ENCODE measurements around the gene UNC50.
"Not testable (repeated sequence)": the region's sequence is repeated elsewhere in the genome, so short reads cannot be mapped to it uniquely, and the experiment has no call there.

Gene UNC50

DNA sequence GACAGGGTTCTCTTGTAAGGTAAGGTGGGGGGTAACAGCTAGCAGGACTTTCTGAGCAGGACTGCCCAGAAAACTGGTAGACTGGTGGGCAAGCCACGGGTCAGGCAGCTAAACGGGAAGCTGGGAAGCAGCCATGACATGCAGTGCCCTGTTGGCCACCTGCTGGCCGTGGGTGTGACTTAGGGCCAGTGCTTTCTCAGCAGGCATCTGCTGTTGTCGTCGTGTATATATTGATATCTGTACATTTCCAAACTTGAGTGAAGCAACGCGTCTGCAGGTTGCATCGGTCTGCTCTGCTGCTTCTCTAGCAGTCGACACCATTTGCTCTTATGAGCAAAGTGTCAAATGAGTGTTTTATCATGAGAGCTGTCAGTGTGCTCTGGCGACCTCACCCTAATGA lies 31.1 kb upstream of the UNC50 start:
- no peak for DNase-seq

DNA sequence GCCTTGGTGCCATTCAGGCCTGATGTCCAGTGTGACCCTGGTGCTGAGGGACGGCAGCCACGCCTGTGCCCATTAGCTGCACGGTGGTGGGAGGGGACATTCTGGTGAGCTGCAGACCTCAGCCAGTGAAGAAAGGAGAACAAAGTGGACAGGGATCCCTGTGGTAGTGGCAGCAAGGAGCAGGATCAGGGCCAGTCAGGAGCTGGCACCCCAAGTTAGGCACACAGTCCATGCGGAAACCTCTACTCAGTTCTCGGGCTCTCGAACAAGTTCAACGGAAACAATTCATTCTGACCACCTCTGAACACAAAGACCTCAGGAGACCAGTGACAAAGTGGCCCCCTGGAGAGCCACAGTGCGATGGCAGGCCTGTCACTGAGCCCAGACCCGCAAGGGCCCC lies 30.2 kb upstream of the UNC50 start:
- DNase-seq = no peak

DNA sequence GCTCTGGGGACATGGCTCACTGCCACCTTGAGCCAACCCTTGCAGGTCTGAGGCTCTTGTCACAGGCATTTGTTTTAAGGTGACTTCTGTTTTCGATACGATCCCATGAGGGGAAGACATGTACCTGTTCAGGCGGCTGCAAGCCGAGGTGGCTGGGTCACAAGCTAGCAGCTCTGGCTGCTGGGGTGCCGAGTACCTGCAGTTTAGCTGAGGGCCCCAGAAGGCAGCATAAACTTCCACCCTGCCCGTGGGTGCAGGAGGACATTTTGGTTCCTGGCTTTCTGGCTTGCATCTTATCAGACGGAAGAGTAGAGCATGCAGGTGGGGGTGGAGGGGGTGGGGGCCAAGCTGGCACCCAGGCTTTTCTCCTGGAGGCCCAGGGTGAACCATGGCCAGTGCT lies 28.5 kb upstream of the UNC50 start:
- DNase-seq = no peak

DNA sequence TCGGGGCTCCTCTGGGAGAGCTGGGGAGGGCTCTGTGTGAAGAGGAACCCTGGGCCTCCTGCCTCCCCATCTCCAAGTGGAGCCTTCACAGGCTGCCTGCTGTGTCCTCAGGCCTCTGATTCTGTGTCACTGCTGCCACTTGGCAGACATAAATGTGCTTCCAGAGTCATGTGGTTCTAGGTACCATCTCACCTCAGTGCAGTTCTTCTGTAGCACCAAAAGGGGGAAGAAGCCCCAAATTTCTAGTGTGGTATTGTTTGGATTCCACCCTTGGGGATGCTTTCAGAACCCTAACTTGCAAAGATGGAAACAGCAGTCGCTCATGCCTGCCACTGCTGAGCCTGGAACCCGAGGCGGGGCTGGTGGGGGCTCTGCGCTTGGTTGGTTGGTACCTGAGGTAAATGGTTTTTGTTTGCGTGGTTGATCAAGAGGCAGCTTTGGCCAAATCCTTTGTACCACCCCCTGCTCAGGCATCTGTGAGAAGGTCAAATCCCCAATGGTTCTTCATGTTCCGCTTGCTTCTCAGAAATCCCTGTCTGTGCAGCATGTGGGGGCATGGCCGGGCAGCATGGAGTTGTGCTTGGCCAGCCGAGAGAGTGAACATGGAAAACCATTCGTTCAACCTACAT lies 27.6 kb upstream of the UNC50 start:
- DNase-seq = no peak

DNA sequence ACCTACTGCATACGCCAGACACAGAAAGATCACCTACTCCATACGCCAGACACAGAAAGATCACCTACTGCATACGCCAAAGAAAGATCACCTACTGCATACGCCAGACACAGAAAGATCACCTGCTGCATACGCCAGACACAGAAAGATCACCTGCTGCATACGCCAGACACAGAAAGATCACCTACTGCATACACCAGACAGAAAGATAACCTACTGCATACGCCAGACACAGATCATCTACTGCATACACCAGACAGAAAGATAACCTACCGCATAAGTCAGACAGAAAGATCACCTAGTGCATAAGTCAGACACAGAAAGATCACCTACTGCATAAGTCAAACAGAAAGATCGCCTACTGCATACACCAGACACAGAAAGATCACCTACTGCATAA lies 25.9 kb upstream of the UNC50 start:
- DNase-seq = no peak

DNA sequence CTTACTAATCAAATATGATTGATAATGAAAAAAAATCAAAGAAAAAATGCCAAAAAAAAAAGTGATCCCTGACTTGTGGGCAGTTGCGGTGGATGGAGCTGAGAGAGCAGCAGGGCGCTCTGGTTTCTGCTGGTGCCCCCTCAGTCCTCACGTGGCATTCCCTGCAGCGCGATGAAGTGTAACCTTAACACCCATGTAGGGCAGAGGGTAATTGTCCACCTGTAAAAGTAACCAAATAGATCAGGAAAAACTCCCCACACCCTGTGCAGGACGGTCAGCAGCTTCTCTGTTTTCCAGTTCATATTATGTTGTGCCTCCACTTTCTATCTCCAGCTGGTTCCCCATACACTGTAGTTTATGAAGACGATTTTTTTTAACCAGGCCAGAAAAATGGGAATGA lies 25.1 kb upstream of the UNC50 start:
- DNase-seq = no peak

DNA sequence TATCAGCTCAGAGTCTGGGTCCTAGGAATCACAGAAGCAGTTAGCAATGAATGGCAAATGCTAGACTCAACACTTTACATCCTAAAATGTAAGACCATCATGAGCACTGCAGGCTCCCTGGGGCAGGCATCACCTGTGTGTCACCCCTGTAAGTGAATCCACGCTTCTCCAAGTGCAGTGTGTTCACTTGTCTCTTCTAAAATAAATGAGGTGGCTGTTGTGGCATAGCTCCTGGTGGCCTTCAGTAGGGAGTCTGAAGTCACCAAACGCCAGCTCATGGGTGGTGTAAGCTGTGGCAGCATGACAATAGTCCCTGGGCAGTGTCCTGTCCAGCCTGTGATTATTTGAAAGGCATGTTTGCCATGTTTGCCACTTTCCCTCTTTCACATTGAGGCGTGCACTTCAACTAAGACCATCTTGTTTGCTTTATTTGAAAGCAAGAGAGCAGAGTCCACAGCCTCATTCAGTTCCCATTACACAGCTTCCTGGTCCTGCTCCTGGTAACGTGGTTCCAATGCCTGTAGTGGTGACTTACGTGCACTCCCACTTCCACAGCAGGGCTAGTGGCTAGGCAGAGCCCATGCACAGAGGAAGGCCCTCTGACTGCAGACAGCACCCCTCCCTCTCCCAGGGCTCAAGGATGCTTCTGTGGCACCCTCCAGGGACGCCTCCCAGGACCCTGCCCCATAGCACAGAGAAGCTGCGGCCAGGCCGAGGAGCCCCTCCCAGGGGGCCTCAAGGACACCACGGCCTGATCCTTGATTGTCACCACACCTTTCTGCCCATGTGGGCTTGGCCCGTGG lies 24.4 kb upstream of the UNC50 start:
- no peak for DNase-seq

DNA sequence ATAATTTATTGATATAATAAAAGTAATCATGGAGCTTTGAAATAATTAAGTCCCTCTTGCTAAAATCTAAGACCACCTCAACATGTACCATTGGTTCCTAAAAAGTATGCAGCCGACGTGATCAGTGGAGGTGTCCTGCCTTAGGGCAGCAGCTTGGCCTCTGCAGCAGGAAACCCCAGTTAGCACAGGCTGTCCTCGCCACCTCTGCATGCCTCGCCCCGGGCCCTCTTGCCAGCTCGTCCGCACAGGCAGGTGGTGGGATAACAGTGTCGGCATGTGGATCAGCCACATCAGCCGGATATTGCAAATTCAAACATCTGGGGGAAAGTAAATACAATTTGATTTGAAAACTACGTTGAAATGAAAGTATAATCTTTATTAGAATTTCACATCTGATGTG lies 23.0 kb upstream of the UNC50 start:
- no peak for DNase-seq

DNA sequence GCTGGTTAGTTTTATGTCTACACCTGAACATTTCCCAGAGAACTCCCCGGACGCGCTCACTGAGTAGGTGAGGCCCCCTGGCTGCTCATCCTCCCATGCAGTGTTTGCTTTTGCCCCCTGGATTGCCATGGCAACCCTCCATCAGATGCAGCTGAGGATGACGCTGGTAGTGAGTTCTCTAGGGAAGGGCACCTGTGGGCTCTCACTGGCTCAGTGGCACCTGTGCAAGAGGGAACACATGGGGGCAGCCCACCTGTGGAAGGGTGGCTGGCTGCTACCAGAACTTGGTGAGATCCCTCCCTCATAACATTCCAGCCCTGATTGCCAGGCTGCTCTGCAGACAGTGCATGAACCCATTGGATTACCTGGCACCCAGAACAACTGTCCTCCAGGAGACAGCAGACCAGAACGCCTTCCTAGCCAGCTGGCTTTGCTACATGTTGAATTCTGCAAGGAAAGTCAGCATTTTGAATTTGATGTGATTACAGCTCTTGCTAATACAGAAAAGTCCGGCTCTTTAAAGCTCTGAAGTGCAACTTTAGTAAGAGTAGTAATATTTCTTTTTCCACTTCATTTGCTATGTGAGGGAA lies 21.7 kb upstream of the UNC50 start:
- DNase-seq = no peak

DNA sequence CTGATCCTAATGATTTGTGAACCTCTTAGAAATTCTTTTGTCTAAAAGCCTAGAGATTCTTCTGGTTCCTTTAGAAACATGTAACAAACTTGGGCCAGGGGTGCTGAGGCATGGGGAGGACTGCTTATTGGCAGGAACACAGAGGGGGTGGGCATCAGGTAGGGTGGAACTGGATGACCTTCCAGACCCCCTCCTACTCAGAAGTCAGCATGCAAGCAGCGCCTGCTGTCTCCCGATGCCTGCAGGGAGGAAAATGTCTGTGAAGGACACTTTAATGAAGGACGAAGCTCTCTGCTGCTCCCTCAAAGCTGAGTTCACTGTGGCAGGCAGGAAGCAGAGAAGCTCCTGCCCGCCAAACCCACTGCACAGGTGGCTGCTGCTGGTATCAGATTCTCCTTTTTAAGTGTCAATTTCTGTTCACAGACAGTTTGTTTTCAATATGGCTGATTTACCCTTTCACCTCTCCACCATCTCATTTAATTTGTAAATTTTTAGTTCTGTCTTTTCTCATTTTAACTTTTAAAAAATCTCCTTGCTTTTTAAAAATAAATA lies 19.4 kb upstream of the UNC50 start:
- DNase-seq = no peak

DNA sequence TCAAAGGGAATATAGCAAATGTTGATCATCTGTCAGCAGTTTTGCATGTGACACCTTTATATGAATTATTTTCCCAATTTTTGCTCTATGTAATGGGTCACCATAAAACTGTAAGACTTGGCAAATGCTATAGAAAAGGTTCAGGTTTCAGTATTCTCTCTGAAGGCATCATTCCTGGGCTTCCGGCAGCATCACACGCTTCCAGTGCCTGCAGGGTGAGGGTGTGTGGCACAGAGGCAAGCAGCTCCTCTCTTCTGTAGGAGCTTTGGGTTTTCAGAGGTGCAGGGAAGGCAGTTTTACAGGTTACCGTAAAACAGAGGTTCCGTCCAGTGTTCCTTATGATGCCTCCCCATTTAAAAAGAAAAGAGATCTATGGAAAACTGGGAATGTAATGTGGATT lies 18.9 kb upstream of the UNC50 start:
- no peak for DNase-seq

DNA sequence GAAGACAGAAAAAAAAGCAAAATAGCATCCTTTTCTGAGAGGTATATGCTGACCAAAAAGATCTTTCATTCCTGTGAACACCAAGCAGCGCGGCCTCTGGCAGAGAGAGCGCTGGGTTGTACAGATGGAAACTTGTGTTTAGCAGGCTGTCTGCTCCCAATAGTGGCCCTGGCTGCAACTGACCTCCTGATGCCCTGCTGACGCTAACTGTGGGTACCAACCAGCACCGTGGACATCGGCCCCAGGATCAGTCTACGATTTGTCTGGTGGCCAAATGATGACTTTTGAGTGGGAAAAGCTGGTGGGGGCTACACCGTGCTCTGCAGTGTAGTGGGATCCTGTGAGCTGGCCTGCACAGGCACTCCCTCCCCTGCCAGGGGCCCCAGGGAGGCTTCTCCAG lies 15.8 kb upstream of the UNC50 start:
- DNase-seq = no peak

DNA sequence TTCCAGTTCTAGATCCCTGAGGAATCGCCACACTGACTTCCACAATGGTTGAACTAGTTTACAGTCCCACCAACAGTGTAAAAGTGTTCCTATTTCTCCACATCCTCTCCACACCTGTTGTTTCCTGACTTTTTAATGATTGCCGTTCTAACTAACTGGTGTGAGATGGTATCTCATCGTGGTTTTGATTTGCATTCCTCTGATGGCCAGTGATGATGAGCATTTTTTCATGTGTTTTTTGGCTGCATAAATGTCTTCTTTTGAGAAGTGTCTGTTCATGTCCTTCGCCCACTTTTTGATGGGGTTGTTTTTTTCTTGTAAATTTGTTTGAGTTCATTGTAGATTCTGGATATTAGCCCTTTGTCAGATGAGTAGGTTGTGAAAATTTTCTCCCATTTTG lies 13.7 kb upstream of the UNC50 start:
- DNase-seq = not testable (repeated sequence)

DNA sequence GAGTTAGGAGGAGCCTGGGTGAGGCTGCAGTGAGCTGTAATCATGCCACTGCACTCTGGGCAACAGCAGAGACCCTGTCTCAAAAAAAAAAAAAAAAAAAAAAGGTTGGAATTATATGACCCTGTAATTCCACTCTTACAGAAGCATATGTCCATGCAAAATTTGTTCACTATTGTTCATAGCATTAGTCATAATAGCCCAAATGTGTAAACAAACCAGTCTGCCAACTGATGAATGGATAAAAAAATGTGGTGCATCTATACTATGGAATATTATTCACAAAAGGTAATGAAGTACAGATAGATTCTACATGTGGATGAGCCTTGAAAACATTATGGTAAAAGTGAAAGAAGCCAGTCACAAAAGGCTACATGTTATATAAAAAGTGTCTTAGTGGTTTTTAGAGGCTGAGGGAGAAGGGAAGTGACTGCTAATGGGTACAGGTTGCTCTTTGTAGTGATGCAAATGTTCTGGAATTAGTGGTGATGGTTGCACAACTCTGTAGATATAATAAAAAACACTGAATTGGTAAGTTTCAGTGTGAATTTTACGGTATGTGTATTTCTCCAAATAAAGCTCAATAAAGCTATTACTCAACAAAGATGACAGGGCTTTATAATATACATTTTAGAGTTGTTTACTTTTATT lies 9.5 kb upstream of the UNC50 start:
- DNase-seq = no peak

DNA sequence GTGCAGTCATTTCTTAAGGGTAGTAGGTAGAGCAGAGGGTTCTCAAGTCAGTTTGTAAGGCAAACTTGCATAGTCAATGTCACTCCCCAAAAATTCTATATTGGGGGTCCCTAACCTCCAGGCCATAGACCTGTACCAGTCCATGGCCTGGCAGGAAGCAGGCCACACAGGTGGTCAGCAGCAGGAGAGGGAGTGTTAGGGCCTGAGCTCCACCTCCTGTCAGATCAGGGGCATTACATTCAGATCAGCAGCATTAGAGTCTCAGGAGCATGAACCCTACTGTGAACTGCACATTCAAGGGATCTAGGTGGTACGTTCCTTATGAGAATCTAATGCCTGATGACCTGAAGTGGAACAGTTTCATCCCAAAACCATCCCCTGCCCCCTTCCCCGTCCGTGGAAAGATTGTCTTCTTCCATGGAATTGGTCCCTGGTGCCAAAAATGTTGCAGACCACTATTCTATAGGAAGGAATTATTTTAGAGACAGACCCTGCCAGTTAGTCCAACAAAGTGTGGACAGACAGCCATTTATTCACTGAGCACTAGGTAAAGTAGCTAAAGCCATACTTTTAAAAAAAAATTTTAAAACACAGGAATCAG lies 6.8 kb upstream of the UNC50 start:
- DNase-seq = peak; percentile 51

DNA sequence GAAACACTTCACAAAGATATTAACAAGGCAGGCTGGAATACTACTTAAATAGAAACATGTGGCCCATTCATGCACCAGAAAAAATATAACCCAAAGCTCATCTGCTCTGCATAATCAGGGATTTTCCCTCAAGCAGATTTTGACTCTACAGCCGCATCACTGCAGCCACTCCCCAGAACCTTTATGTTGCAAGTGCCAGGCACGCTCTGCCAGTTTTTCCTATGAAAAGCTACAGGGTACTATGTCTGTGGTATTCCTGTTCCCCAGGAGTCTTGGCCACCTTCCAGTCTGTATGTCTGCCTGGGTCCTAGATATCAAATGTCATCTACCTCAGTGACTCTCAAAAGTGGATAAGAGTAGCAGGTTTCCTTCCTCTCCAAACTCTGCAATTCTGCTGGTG lies 3.8 kb upstream of the UNC50 start:
- no peak for DNase-seq

DNA sequence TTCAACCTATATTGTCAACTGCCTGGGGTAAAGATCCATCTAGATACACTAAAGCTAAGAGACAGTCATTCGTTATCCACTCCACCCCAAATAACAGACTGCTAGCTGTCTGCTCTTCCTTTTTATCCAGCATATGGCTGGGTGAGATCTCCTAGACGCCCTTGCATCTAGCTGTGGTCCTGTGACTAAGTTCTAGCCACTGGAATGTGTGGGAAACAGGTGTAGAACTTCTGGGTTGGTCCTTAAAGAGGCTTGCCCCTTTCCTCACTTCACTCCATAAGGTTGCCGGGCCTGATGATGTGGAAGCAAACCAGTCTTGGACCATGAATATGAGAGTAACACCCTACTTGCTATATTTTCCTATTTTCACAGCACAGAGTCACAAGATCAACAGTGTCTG lies 3.3 kb upstream of the UNC50 start:
- no peak for DNase-seq

DNA sequence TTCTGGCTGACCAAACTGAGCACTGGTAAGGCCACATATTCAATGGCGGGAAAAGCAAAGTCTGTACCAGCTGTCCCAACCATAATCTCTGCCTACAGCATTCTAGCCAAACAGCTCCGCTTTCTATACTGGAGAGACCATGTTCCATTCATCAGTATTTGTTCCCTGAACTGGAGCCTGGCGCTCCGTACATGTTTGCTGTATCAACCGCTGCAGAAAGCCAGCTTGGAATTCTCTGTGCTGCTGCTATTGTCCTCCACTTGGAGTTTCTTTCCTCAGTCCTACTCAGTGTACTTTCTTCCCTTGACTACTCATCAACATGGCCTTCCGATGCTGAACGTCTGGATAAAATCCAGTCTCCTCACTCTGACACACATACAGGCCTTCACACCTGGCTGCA lies 2.0 kb upstream of the UNC50 start:
- no peak for DNase-seq

DNA sequence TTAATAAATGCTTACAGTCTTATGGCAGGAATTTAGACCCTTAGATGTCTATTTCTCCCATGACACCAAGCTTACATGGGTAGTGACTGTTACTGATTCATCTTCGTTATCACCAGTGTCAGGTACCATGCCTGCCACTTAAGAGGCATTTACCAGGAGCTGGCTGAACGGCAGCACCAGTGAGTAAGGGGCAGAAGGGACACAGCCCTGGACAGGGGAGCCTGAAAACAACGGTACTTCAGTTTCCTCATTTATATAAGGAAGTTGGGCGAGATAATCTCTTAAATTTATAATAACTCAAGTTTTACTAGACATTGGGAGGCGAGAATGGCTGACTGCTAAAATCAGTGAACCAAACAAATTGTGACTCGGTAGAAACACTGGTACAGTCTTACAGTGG lies 1.3 kb upstream of the UNC50 start:
- no peak for DNase-seq

DNA sequence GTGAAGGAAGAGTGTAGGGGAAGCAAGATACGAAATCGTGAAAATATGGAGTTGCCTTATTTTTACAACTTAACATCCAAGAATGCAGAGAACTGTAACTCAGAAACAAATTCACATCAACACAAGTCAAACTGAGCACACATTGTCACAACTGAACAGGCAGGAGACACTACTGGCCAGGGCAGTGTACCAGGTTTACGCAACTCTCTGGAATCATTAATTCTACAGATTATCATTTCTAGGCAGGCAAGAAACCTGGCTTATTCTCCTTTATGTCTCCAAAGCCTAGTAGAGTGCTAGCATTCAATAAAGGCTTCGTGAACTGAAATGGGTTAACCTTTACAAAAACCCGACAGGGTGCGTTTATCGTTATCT lies 661 bp upstream of the UNC50 start:
- DNase-seq = peak; percentile 43

DNA sequence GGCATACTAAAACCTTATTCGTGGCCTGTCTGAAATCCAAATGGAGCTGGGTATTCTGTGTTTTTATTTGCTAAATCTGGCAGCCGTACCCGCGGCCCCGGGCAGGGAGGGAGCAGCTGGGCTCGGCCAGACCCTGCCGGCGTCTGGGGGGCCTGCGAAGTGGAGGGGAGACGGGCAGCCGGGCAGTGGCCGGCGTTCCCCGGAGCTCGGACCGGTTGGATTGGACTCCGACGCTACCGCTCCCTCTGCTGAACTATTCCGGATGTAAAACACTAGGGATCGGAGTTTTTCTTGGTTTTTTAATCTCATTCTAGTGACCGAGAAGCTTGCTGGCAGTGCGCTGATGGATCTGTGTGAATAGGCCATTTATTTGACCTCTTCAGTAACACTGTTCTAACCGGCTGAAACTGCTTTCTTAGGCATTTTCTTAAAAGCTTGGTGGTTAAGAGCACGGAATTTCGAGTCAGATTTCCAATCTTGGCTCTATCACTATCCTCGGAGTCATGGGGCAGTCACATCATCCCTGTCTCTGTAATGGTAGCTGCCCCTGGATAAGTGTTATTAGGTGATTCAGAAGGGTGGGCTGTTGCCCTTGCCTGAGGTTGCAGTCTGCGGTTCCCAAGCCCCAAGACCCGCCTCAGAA lies 694 bp downstream of the UNC50 start:
- peak; percentile 24 for DNase-seq

DNA sequence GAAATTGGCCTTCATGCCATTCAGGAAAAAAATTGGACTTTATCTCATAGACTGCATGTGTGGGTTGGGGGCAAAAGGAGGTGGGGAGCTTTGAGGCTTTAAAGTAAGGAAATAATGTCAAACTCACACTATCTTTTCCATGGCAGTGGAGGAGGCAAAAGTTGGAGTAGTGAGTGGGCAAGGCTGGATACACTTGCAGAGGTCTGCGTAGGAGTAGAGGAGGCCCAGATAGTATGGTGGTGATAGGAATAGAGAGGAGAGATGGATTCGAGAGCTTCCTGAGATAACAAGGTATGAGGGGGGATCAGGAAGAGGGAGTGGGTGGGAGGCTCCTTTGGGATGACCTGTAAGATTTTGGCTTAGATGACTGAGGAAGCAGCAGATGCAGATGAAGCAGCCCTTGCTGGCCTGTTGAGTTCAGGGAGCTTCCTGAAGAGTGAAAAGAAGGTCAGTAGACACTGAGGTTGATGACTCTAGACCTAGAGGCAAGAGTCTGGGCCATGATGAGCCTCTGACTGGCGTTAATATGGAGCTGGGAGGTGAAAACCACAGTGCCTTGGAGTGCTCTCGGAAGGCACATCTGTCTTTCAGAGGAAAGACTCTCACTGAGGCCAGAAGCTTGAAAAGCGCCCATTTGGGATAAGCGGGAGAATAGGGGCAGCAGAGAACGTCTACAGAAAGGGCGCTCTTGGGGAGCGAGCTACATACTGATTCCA lies 5.8 kb downstream of the UNC50 start:
- no peak for DNase-seq
